GM18907 (cell line): Measurements from ENCODE around the gene SS18.
"Not testable (repeated sequence)": the region's sequence is repeated elsewhere in the genome, so short reads cannot be mapped to it uniquely, and the experiment has no call there.

Experiments
- ATAC-seq: cut with Tn5 transposase; IDR thresholded peaks from one replicate; pipeline ENCODE4 v1.9.1; 2021; ENCODE audit warnings: mild to moderate bottlenecking, moderate library complexity; ENCODE audit not compliant: unreplicated experiment

Gene SS18, protein sequence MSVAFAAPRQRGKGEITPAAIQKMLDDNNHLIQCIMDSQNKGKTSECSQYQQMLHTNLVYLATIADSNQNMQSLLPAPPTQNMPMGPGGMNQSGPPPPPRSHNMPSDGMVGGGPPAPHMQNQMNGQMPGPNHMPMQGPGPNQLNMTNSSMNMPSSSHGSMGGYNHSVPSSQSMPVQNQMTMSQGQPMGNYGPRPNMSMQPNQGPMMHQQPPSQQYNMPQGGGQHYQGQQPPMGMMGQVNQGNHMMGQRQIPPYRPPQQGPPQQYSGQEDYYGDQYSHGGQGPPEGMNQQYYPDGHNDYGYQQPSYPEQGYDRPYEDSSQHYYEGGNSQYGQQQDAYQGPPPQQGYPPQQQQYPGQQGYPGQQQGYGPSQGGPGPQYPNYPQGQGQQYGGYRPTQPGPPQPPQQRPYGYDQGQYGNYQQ

DNA sequence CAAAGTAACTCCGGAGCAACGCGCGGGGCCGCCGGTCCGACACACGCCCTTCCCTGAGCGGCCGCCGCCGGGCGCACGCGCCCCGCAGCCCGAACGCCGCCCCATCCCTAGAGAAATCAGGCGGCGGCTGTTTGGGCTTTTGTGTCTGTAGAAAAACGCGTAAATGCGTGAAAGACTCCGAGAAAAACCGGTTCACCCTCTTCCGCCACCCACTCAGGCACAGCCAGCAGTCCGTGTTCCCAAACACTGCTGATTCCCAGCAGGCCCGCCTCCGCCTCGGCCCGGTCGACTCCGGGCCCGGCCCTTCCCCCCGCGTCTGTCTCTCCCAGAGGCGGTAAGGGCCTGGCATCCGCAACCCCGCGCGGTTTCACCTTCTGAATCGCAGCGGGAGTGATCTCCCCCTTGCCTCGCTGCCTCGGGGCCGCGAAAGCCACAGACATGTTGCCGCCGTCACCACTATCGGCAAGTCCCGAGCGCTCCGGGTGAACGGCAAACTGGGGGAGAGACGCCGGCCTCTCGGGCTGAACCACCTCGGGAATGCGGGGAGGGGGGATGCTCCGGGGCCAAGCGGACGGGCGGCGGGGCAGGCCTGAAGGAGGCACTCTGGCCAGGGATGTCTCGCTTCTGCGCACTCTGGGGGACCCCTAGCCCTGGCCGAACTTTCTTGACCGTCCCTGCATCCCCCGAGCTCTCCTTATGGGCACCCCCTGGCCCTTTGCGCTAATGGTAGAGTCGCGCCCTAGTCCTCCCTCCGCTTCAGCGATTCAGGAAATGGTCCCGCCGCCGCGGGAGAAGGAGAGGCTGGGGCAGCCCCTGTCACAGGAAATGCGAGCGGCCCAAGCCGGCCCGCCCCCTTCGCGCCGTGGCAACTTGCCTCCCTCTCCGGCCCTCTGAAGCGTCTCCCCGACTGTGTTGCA, at the start of gene SS18:
Gene SS18 (minus strand): TSS at position 484 of the 917 bp plus-strand sequence. CDS start 44 bp downstream, at position 440.
- peak; percentile 87 for ATAC-seq

DNA sequence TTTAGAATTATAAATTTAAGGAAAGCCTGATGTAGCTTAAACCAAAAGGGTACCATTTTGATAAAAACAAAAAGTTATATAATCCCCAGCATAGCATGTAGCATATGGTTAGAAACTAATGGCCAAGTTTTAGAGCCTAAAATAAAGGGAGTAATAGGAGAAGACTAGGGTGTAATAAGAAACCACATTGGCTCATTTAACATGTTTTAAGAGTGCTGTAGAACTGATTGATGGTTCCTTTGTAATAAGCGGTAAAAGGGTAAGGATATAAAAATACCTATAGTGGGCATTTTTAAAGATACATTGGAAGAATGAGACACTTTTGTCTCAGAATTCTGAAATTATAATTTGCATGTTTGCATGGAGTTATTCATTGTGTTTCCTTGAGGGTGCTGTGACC, 45.1 kb upstream of the SS18 start:
- no peak for ATAC-seq

DNA sequence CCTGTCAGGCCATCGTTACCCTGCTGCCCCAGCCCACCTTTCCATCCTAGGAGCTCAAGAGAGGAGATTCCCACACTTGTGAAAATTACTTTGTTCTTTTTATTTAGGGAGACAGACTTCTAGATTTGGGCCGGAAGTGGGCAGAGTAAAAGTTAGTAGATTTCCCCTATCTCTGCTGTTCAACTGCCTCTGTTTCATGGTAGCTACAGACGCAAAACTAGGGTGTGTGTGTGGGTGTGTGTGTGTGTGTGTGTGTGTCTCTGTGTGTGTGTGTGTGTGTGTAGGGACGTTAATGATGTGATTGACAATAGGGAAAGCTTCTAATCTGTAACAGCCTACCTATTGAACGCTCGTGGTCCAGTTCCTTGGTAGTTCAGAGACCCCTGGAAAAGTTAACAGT, 43.7 kb upstream of the SS18 start:
- peak; percentile 16 for ATAC-seq

DNA sequence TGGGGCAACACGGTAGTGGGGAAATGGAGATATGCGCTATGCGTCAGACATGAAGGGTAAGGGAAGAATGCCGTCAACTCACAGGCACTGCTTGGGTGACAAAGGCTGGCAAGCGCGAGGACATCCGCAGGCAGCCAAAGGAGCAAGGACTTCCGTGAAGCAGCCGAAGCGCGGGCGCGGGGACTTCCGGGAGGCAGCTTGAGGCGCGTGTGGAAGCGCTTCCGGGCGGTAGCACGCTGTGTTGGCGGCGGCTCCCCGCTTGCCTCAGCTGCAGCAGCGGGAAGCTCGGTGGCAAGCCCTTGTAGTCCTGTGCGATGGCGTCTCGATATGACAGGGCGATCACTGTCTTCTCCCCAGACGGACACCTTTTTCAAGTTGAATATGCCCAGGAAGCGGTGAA, 43.2 kb upstream of the SS18 start, which contains the start of gene PSMA8:
Gene PSMA8 (plus strand): TSS at position 218 of the 400 bp plus-strand sequence. CDS start 97 bp downstream, at position 315.
- ATAC-seq = peak; percentile 74

DNA sequence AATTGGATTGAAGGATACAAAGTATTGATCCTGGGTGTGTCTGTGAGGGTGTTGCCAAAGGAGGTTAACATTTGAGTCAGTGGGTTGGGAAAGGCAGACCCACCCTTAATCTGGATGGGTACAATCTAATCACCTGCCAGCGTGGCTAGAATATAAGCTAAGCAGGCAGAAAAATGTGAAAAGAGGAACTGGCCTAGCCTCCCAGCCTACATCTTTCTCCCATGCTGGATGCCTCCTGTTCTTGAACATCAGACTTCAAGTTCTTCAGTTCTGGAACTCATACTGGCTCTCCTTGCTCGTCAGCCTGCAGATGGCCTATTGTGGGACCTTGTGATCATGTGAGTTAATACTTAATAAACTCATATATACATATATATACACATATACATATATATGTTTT, 37.8 kb upstream of the SS18 start:
- ATAC-seq = not testable (repeated sequence)

DNA sequence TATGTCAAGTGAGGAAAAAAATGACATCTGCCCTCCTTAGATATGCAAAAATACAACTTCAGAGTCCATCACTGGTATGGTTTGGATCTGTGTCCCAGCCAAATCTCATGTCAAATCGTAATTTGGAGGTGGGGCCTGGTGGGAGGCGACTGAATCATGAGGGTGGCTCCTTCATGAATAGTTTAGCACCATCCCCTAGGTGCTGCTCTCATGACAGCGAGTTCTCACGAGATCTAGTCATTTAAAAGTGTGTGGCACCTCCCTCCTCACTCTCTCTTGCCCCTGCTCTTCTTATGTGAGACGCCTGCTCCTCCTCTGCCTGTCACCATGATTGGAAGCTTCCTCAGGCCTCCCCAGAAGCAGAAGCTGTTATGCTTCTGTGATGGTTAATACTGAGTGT, 37.4 kb upstream of the SS18 start:
- no peak for ATAC-seq

DNA sequence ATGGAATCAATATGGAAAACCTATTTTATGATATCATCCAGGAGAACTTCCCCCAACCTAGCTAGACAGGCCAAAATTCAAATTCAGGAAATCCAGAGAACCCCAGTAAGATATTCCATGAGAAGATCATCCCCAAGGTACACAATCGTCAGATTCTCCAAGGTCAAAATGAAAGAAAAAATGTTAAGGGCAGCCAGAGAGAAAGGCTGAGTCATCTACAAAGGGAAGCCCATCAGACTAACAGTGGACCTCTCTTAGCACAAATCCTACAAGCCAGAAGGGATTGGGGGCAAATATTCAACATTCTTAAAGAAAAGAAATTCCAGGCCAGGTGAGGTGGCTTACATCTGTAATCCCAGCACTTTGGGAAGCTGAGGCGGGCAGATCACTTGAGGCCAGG, 31.6 kb upstream of the SS18 start:
- ATAC-seq = not testable (repeated sequence)

DNA sequence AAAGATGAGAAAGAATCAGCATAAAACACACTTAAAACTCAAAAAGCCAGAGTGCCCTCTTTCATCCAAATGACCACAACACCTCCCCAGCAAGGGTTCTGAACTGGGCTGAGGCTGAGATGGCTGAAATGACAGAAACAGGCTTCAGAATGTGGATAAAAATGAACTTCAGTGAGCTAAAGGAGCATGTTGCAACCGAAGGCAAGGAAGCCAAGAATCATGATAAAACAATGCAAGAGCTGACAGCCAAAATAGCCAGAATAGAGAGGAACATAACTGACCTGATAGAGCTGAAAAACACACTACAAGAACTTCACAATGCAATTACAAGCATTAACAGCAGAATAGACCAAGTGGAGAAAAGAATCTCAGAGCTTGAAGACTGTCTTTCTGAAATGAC, 31.1 kb upstream of the SS18 start:
- no peak for ATAC-seq

DNA sequence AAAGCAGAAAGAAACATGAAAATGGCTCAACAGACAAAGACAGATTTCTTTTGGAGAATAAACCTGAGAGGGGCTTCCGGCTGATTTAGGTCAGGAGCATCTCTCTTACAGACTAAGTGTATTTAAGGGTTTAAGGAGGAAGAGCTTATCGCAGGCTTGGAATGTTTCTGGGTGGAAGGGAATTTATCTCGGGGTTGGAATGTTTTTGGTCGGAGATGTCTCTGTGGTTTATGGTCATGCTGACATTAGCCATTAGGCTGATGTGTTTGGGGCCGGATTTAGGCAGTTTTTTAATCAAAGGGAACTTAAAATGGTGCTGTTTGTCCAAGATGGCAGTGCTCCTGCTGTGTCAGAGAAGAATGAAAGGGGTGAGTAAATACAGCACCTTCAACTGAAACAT, 28.8 kb upstream of the SS18 start:
- ATAC-seq = no peak

DNA sequence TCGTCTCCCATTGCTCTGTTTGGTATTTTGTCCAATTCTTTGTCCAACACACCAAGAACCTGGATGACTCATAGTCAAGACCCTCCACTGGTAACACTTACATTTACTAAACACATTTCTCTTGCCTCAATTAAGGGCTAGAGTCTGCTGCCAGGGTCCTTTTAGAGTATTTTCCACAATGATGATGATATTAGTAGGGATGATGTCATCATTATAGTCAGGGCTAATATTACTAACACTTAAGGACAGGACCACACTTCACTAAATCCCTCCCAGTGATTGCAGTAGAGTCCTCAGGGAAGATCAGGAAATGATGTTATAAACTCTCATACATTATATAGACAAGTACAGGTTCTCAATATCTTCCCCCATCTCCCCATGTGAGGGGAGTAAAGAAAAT, 13.6 kb upstream of the SS18 start:
- ATAC-seq = no peak

DNA sequence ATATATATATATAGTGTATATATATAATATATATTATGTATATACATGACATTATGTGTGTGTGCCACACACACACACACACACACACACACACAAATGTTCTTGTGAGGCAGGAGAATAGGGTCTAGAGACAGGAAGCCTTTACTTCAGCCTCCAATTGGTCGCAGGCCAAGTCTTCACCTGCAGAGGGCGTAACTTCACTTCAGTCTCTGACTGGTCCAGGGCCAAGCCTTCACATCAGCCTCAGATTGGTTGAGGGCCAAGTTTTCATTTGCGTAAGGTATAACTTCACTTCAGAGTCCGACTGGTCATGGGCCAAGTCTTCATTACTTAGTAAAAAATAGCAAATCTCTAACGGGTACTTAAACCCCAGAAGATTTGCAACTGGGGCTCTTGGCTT, 13.2 kb upstream of the SS18 start:
- no peak for ATAC-seq

DNA sequence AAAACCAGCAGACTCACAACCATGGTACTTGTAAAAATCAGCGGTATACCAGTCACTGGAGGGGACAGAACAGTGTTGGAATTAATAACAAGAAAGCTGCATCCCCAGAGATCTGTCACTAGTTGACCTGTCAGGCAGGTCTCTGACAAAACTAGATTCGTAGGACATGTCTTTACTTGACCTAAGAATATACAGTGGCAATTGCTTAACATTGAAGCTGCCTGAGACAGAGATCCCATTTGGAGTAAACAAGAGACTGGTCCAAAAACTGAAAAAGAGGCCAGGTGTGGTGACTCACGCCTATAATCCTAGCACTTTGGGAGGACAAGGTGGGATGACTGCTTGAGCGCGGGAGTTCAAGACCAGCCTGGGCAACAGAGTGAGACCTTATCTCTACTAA, 7.2 kb upstream of the SS18 start:
- ATAC-seq = no peak

DNA sequence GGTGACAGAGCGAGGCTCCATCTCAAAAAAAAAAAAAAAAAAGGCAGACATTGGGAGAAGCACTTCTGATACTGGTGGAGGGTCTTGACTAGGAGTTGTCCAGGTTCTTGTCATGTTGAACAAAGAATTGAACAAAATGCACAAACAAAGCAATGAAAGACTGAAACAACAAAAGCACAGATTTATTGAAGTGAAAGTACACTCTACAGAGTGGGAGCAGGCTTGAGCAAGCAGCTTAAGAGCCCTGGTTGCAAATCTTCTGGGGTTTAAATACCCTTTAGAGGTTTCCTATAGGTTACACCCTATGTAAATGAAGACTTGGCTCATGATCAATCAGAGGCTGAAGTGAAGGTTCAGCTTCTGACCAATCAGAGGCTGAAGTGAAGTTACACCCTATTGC, 6.4 kb upstream of the SS18 start:
- ATAC-seq = no peak

DNA sequence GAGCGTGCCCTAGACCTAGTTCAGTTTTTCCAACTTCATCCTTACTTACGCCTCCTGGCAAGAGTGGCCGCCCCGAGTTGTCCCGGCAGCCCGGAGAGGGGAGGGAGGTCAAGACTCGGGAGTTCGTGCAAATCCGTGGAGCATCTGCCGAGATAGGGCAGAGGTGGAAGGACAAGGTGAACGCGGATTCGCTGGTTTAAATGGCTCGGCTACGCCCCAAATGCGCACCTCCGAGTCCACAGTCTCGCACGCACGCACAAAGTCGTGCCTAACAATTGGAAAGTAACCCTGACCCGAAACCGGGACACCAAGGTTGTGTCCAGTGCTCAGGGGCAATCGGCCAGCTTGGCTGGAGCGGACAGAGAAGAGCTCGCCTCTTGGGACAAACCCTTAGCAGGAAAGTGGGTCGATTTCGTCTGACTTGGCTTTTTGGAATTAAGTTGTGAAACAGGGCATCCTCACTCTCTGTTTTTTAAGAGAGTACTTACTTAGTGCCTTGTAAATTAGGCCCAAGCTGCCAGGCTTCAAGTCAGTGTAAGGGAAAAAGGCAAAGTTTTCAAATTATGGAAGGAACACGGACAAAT, 726 bp upstream of the SS18 start:
- ATAC-seq = peak; percentile 53

DNA sequence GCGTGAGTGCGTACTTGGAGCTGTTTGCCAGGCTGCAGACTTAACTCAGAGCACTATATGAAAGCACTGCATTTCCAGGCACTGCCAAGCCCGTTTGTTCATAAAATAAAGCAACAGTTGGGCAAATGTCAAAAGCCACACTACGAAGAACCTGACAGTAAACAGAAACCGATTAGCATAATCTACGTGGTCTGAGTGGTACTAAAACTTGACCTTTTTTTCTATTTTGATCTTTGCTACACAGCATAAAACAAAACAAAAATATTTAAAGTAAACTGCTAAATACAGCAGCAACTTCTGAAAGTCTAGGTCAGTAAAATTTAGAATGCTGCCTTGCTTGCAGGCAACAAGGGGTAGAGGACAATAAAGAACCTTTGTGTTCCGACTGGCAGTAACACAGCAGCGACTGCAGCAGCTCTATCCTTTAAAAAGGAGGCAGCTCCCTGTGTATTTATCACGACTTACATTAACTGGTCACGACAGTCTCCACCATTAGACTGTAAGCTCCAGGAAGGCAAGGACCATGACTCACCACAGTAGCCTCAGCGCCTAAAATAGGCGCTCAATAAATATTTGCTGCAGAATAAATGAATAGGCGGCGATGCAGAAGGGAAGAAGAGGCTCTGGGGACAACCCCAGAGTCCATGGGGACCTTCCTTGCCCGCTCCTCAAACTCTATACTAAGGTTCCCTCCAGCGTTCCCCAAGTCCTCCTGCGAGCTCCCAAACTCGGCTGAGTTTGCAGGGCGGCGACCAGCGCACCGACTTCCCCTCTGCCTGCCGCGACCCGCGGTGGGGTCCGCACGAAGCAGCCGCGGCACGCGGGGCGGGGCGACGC, 902 bp downstream of the SS18 start:
- ATAC-seq = peak; percentile 19

DNA sequence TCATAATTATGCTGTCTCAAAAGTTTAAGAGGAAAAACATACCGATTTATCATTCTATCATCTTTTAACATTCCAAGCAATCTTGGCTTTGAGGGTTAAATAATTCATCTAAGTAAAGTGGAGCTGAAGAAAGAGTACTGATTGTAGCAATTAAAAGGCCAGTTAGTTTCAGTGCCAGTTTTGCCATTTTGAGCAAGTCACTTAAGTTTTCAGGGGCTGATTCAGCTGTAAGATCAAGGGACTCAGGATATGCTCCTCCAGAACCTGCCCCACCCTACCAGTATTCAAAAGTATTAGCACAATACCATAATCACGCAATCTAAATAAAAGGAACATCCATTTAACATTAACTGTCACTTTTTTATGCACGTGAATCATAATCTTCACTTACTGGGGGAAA, 1.9 kb downstream of the SS18 start:
- ATAC-seq = no peak

DNA sequence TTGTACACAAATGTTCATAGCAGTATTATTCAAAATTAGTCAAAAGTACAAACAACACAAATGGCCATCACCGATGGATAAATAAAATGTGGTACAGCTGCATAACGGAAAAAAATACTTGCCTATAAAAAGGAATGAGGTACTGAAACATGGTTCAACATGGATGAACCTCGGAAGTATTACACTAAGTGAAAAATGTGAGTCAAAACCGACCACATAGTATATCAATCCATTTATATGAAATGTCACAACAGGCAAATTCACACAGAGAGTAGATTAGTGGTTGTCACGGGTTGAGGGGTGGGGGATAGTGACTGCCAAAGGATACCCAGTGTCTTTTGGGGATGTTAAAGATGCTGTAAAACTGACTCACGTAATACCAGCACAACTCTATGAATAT, 3.5 kb downstream of the SS18 start:
- no peak for ATAC-seq

DNA sequence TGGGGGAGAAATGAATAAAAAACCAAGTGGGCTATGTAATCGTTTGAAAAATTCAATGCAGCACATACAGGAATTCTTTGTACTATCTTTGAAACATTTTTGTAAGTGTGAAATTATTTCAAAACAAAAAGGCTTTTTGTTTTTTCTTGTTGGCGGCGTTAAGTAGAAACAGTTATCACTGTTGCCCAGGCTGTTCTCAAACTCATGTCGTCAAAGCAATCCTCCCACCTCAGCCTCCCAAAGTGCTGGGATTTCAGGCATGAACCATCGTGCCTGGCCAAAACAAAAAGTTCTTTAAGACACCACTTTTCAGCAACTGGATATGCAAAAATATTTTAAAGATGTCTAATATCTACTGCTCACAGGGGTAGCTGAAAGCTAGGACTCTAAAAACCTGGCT, 5.4 kb downstream of the SS18 start:
- ATAC-seq = no peak

DNA sequence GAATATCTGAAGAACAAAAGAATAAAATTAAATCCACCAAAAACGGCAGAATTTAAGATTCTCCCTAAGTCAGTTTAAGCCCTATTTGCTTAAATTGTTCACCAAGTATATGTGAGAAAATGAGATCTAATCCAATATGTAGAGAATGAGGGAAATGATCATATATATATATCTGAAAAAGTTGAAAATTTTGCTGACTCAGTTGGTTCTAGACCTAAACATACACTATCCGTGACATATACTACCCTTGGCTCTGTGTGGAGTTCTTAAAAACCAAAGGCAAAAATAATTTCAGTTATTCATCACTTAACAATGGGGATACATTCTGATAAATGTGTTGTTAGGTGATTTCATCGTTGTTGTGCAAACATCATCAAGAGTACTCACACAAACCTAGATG, 7.3 kb downstream of the SS18 start:
- no peak for ATAC-seq

DNA sequence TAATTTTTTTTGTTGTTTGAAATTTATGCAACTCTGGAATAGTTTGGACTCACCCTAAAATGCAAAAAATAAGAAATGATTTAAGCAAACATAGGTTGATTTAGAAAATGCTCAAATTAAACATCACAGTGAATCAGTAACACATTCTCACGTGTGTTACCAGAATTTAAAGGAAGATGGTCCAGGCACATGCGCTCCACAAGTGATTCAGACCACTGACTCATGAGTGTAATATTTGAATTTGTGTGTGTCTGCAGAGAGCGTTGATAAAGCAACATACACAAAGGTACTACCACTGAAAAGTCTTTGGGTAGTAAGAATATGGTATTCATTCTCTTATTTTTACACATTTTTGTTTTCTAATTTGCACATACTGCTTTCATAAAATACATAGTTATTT, 7.9 kb downstream of the SS18 start:
- ATAC-seq = no peak

DNA sequence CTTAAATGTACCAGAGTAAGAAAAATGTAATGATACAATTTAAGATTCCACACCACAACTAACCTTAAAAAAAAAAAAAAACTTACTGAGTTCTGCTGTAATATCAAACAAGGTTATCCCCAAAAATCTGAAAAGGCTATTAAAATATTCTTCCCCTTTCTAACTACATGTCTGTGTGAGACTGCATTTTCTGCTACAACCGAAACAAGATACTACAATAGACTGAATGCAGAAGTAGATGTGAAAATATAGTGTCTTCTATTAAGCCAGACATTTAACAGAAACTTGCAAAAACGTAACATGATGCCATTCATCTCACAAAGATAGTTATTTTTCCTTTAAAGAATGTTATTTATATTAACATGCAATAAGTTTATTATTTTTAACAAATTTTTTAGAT, 16.2 kb downstream of the SS18 start:
- ATAC-seq = no peak
